H1 (cell line): ENCODE results near the gene FMN2. TPM values are rescaled to one million over a fixed set of nuclear protein-coding genes. Genes with fewer than 3 reads are reported as not detected.

Experiments used
- CTCF ChIA-PET: fragments of 300-600 bp; sonication (Branson Sonifier 250); formaldehyde crosslinking; loops from one replicate; lab custom pipeline; 2021; ENCODE audit not compliant: partially characterized antibody; lab: Charles Lee
- POLR2A ChIA-PET: fragments of 300-600 bp; sonication (Branson Sonifier 250); formaldehyde crosslinking; loops from one replicate; lab custom pipeline; 2021; ENCODE audit warnings: inconsistent platforms; ENCODE audit not compliant: partially characterized antibody; lab: Charles Lee
- DNase-seq, 2 experiments: peaks; one replicate each; pipeline versions ENCODE4 v3.0.0 to v3.0.0-alpha.2; 2010 to 2022; ENCODE audit warnings: low spot score in 2 of 2, low read depth in 1 of 2, mixed read lengths in 1 of 2
- FAIRE-seq: peaks from 2 replicates; lab custom pipeline; 2011; peaks lifted over from hg19 to GRCh38; lab: Jason Lieb, UNC
- H2AFZ ChIP-seq: 2 replicates; pipeline ENCODE4 v1.8.1; 2012; ENCODE audit warnings: low read length, inconsistent platforms
- H2AK5ac ChIP-seq: 2 replicates; pipeline ENCODE4 v1.6.1; 2013; ENCODE audit warnings: low read depth, low read length
- H2BK120ac ChIP-seq: replicated peaks from 2 replicates; pipeline ENCODE3; 2013; ENCODE audit warnings: low read depth, low read length, inconsistent platforms
- H2BK12ac ChIP-seq: 2 replicates; pipeline ENCODE4 v1.6.1; 2013; ENCODE audit warnings: low read depth, low read length
- H2BK15ac ChIP-seq: 2 replicates; pipeline ENCODE4 v1.6.1; 2013; ENCODE audit warnings: low read length
- H2BK20ac ChIP-seq: 2 replicates; pipeline ENCODE4 v1.6.1; 2013; ENCODE audit warnings: low read length
- H2BK5ac ChIP-seq: 2 replicates; pipeline ENCODE4 v1.6.1; 2013; ENCODE audit warnings: low read depth, low read length
- H3K14ac ChIP-seq: 2 replicates; pipeline ENCODE4 v1.6.1; 2013; ENCODE audit warnings: inconsistent platforms; ENCODE audit not compliant: insufficient read length
- H3K18ac ChIP-seq: 2 replicates; pipeline ENCODE4 v1.6.1; 2013; ENCODE audit warnings: low read length; ENCODE audit errors: extremely low read depth
- H3K23ac ChIP-seq: 2 replicates; pipeline ENCODE4 v1.6.1; 2013; ENCODE audit warnings: inconsistent platforms; ENCODE audit not compliant: insufficient read length
- H3K23me2 ChIP-seq: 2 replicates; pipeline ENCODE4 v1.6.1; 2013; ENCODE audit warnings: low read depth, low read length
- H3K27ac ChIP-seq: 2 replicates; pipeline ENCODE4 v1.6.1; 2011; ENCODE audit warnings: low read depth, low read length, inconsistent platforms
- H3K27me3 ChIP-seq, 4 experiments: replicated peaks in 1 of 4; 1 replicate in 1 of 4; 2 replicates in 3 of 4; pipeline versions ENCODE4 v1.6.1 to v1.8.1; 2011 to 2013; ENCODE audit warnings: low read length in 3 of 4, mild to moderate bottlenecking in 3 of 4, inconsistent platforms in 2 of 4, mixed read lengths in 2 of 4, moderate library complexity in 1 of 4; ENCODE audit not compliant: control insufficient read depth in 3 of 4, insufficient read depth in 3 of 4; ENCODE audit errors: extremely low read depth in 1 of 4
- H3K36me3 ChIP-seq, 4 experiments: 2 replicates each; pipeline versions ENCODE4 v1.6.1 to v1.8.1; 2011 to 2013; ENCODE audit warnings: mild to moderate bottlenecking in 4 of 4, low read length in 3 of 4, moderate library complexity in 2 of 4, control low read depth in 1 of 4, inconsistent platforms in 1 of 4; ENCODE audit not compliant: insufficient read depth in 4 of 4, control insufficient read depth in 2 of 4
- H3K4ac ChIP-seq: replicated peaks from 2 replicates; pipeline ENCODE3; 2013; ENCODE audit warnings: low read length, low read depth, mixed read lengths, inconsistent platforms; ENCODE audit not compliant: insufficient read length
- H3K4me1 ChIP-seq, 4 experiments: replicated peaks in 1 of 4; 1 replicate in 1 of 4; 2 replicates in 3 of 4; pipeline versions ENCODE4 v1.6.1 to v1.8.1; 2011 to 2013; ENCODE audit warnings: low read length in 3 of 4, inconsistent platforms in 2 of 4, mixed read lengths in 1 of 4; ENCODE audit not compliant: insufficient read depth in 4 of 4, control insufficient read depth in 3 of 4
- H3K4me2 ChIP-seq, 2 experiments: 2 replicates each; pipeline versions ENCODE4 v1.6.1 to v1.8.1; 2011 to 2013; ENCODE audit warnings: low read depth in 2 of 2, low read length in 2 of 2, control low read depth in 1 of 2, inconsistent platforms in 1 of 2, mild to moderate bottlenecking in 1 of 2; ENCODE audit not compliant: insufficient read depth in 1 of 2
- H3K4me3 ChIP-seq, 4 experiments: fragments of 200-600, 300-600 bp in 1 of 4; sonication (generic), shearing (Covaris generic), sonication (Bioruptor Twin) in 1 of 4; 2 replicates each; pipeline versions ENCODE4 v1.5.1 to v1.8.1; 2011 to 2016; ENCODE audit warnings: low read length in 4 of 4, low read depth in 3 of 4, control low read depth in 2 of 4, inconsistent platforms in 2 of 4, mild to moderate bottlenecking in 2 of 4, mixed read lengths in 1 of 4, moderate library complexity in 1 of 4; ENCODE audit not compliant: insufficient read depth in 2 of 4; ENCODE audit errors: extremely low read depth in 1 of 4
- H3K56ac ChIP-seq: replicated peaks from 2 replicates; pipeline ENCODE3; 2013; ENCODE audit warnings: low read depth, mild to moderate bottlenecking, mixed read lengths, low read length, inconsistent platforms; ENCODE audit not compliant: insufficient read length
- H3K79me1 ChIP-seq: 2 replicates; pipeline ENCODE4 v1.6.1; 2013; ENCODE audit warnings: low read depth, low read length, control low read depth
- H3K79me2 ChIP-seq, 2 experiments: 2 replicates each; pipeline versions ENCODE4 v1.6.1 to v1.8.1; 2012 to 2013; ENCODE audit warnings: low read length in 2 of 2, mild to moderate bottlenecking in 2 of 2, inconsistent platforms in 1 of 2; ENCODE audit not compliant: insufficient read depth in 2 of 2, control insufficient read depth in 1 of 2
- H3K9ac ChIP-seq, 4 experiments: replicated peaks in 1 of 4; 1 replicate in 1 of 4; 2 replicates in 3 of 4; pipeline versions ENCODE4 v1.6.1 to v1.8.1; 2011 to 2013; ENCODE audit warnings: low read depth in 3 of 4, low read length in 3 of 4, control low read depth in 2 of 4, mild to moderate bottlenecking in 2 of 4, moderate library complexity in 2 of 4, inconsistent platforms in 1 of 4; ENCODE audit errors: extremely low read depth in 1 of 4
- H3K9me3 ChIP-seq, 2 experiments: 2 replicates each; pipeline versions ENCODE4 v1.6.1 to v1.8.1; 2012 to 2013; ENCODE audit warnings: mild to moderate bottlenecking in 2 of 2, moderate library complexity in 2 of 2, control low read depth in 1 of 2, inconsistent platforms in 1 of 2, low read depth in 1 of 2, low read length in 1 of 2, mixed read lengths in 1 of 2; ENCODE audit not compliant: insufficient read depth in 2 of 2
- H4K20me1 ChIP-seq, 2 experiments: replicated peaks in 1 of 2; 2 replicates each; pipeline versions ENCODE3 to v1.8.1; 2011 to 2013; ENCODE audit warnings: inconsistent platforms in 2 of 2, low read length in 2 of 2, mild to moderate bottlenecking in 1 of 2; ENCODE audit not compliant: insufficient read depth in 2 of 2, control insufficient read depth in 1 of 2
- H4K5ac ChIP-seq: 2 replicates; pipeline ENCODE4 v1.6.1; 2013; ENCODE audit warnings: low read length, low read depth, mixed read lengths, inconsistent platforms; ENCODE audit not compliant: insufficient read length
- H4K8ac ChIP-seq: 2 replicates; pipeline ENCODE4 v1.8.0; 2013; ENCODE audit warnings: mild to moderate bottlenecking, moderate library complexity, low read length, inconsistent platforms; ENCODE audit not compliant: insufficient read depth; ENCODE audit errors: extremely low read depth
- H4K91ac ChIP-seq: replicated peaks from 2 replicates; pipeline ENCODE3; 2013; ENCODE audit warnings: low read length, mixed read lengths, inconsistent platforms; ENCODE audit not compliant: insufficient read length
- BCL11A ChIP-seq, 2 experiments: IDR thresholded peaks; one replicate each; pipeline ENCODE4 v1.6.1; 2011; ENCODE audit warnings: low read depth in 2 of 2, low read length in 2 of 2, mild to moderate bottlenecking in 2 of 2
- CBX5 ChIP-seq: fragments of 300-800, 300-1000 bp; sonication (generic); IDR thresholded peaks from 2 replicates; pipeline ENCODE4 v1.7.1; 2016; ENCODE audit warnings: antibody characterized with exemption, low read length, low read depth
- CEBPB ChIP-seq: IDR thresholded peaks from 2 replicates; pipeline ENCODE4 v1.6.1; 2012; ENCODE audit warnings: low read depth, low read length
- CHD2 ChIP-seq: IDR thresholded peaks from 2 replicates; pipeline ENCODE4 v1.6.1; 2012; ENCODE audit warnings: low read length, improper control_type of control experiment
- EGR1 ChIP-seq: IDR thresholded peaks from 2 replicates; pipeline ENCODE4 v1.6.1; 2011; ENCODE audit warnings: low read depth, low read length, borderline replicate concordance
- FOSL1 ChIP-seq: IDR thresholded peaks from 2 replicates; pipeline ENCODE4 v1.6.1; 2011; ENCODE audit warnings: mild to moderate bottlenecking, low read depth, low read length, moderate library complexity; ENCODE audit not compliant: insufficient read depth
- GTF2F1 ChIP-seq: IDR thresholded peaks from 2 replicates; pipeline ENCODE4 v1.6.1; 2012; ENCODE audit warnings: low read depth, low read length, improper control_type of control experiment, borderline replicate concordance
- JUN ChIP-seq: IDR thresholded peaks from 2 replicates; pipeline ENCODE4 v1.6.1; 2011; ENCODE audit warnings: low read depth, mild to moderate bottlenecking, improper control_type of control experiment, low read length
- KDM4A ChIP-seq: IDR thresholded peaks from one replicate; pipeline ENCODE4 v1.7.1; 2012; ENCODE audit warnings: low read depth, mild to moderate bottlenecking, moderate library complexity, low read length, inconsistent platforms; ENCODE audit not compliant: severe bottlenecking
- PHF8 ChIP-seq: fragments of 200-600 bp; sonication (generic); conservative IDR thresholded peaks from 2 replicates; pipeline ENCODE4 v1.7.1; 2012; ENCODE audit warnings: low read depth, mild to moderate bottlenecking, inconsistent platforms, low read length, moderate library complexity
- POLR2A ChIP-seq, 2 experiments: IDR thresholded peaks; 1 replicate in 1 of 2; 2 replicates in 1 of 2; pipeline ENCODE4 v1.6.1; 2011; ENCODE audit warnings: low read depth in 2 of 2, low read length in 2 of 2, mild to moderate bottlenecking in 2 of 2; ENCODE audit errors: control extremely low read depth in 1 of 2
- SAP30 ChIP-seq: fragments of 300-600 bp; sonication (generic); IDR thresholded peaks from 2 replicates; pipeline ENCODE4 v1.7.1; 2012; ENCODE audit warnings: low read length, moderate library complexity, mild to moderate bottlenecking, inconsistent platforms; ENCODE audit not compliant: insufficient read depth, insufficient replicate concordance
- SRF ChIP-seq: IDR thresholded peaks from 2 replicates; pipeline ENCODE4 v1.6.1; 2011; ENCODE audit warnings: mild to moderate bottlenecking, low read depth, low read length, moderate library complexity
- SUZ12 ChIP-seq: fragments of 200-600 bp; sonication (generic); IDR thresholded peaks from 2 replicates; pipeline ENCODE4 v1.6.1; 2012; ENCODE audit warnings: mild to moderate bottlenecking, inconsistent platforms, low read length, moderate library complexity, mixed read lengths
- TBP ChIP-seq: IDR thresholded peaks from 2 replicates; pipeline ENCODE4 v1.6.1; 2011; ENCODE audit warnings: low read depth, low read length, improper control_type of control experiment
- TEAD4 ChIP-seq: IDR thresholded peaks from 2 replicates; pipeline ENCODE4 v1.6.1; 2012; ENCODE audit warnings: low read depth, low read length, inconsistent platforms, mixed read lengths
- WGBS, 2 experiments: shearing (Covaris generic) in 1 of 2; methylation state at CpG; one replicate each; pipeline versions ENCODE4 v1.1.6 to v1.1.7; 2013 to 2015; ENCODE audit warnings: low lambda C conversion rate in 2 of 2, mixed read lengths in 2 of 2, inconsistent platforms in 1 of 2, low coverage in 1 of 2, missing lambda C conversion rate in 1 of 2; ENCODE audit not compliant: insufficient replicate concordance in 2 of 2, insufficient coverage in 1 of 2, insufficient read length in 1 of 2; ENCODE audit errors: extremely low coverage in 1 of 2, missing lambda C conversion rate in 1 of 2; 5-methylcytosine and 5-hydroxymethylcytosine counted together
- polyA plus RNA-seq, 7 experiments: library from polyadenylated mRNA; depleted of rRNA in 3 of 7; stranded (reverse) in 5 of 7; unstranded in 2 of 7; fragments of >200 nt in 5 of 7; fragments of 200-250 nt in 2 of 7; gene quantifications; 1 replicate in 5 of 7; 2 replicates in 1 of 7; 4 replicates in 1 of 7; pipeline versions ENCODE4 v1.2.1 to v1.2.3, GENCODE V29; 2011 to 2013; ENCODE audit warnings: missing spikeins in 2 of 7, mixed read lengths in 2 of 7
- total RNA-seq: library from RNA; stranded (reverse); fragmentation: NEBNext Ultra II Directional; extraction: Animal tissue kit (Norgen Biotek cat#: 25700); gene quantifications from 2 replicates; pipeline ENCODE4 v1.2.1, GENCODE V29; 2021

FMN2 gene
- total and polyA plus RNA-seq, 2 of the 8 experiments (the other 6 are each of a cell fraction or from before 2014, with no cell fraction given), result 0.83 to 2.0 TPM

- no peak overlapping the region for H3K18ac ChIP-seq
- no peak overlapping the region for H2AK5ac ChIP-seq
- no peak overlapping the region for H3K27ac ChIP-seq
- H4K20me1 ChIP-seq, result no peaks in the 10 kb centered on the region
- ChIA-PET CTCF (interaction anchor here (1.2 to 2.1 kb wide), 3 partner anchors 11 to 214 kb away, joined by 3 to 7 read pairs (median 4); no protein-coding TSS in a partner anchor), POLR2A (no interaction called here)
- H3K9ac ChIP-seq, result no peak overlapping the region
- H3K9me3 ChIP-seq, result no peaks in the 10 kb centered on the region
- no peak overlapping the region for H3K14ac ChIP-seq
- no peak overlapping the region for H3K23ac ChIP-seq
- H4K91ac ChIP-seq, result no peak overlapping the region
- no peak overlapping the region for H3K56ac ChIP-seq
- H2AFZ ChIP-seq, result no peak overlapping the region
- H3K27me3 ChIP-seq, result peaks cover 0 to 2% (median 0%) of the 10 kb centered on the region in 4 experiments; a peak in 1 of 7 replicates
- H2BK15ac ChIP-seq, result no peak overlapping the region
- no peak overlapping the region for H3K4ac ChIP-seq
- no peak overlapping the region for H2BK12ac ChIP-seq
- no peak overlapping the region for H2BK20ac ChIP-seq
- H3K79me1 ChIP-seq, result no peaks in the 10 kb centered on the region
- no peak overlapping the region for H2BK5ac ChIP-seq
- no peaks in the 10 kb centered on the region for H3K79me2 ChIP-seq
- no peak overlapping the region for H4K8ac ChIP-seq
- no peak overlapping the region for H2BK120ac ChIP-seq
- no peak overlapping the region for H4K5ac ChIP-seq
- no peaks in the 10 kb centered on the region for H3K23me2 ChIP-seq
- no peak for DNase-seq
- no peak overlapping the region for H3K4me3 ChIP-seq
- 55% methylated on average over 3 of the region's 3 CpGs; no CpG with 5 or more reads in 1 of the 2 experiments for WGBS, 2 experiments
- no peaks in the 10 kb centered on the region for H3K36me3 ChIP-seq
- H3K4me2 ChIP-seq, result no peak overlapping the region
- no peaks in the 10 kb centered on the region for H3K4me1 ChIP-seq
- FAIRE-seq, result no peak
- TF ChIP-seq TBP, result no peak
- no peak for TF ChIP-seq GTF2F1
- TF ChIP-seq BCL11A (IDR thresholded peaks at IDR 0.05; ENCODE audit: low read depth in 2 of 2, low read length in 2 of 2), result no peak
- TF ChIP-seq SAP30, result no peak
- TF ChIP-seq CHD2, result no peak
- no peak for TF ChIP-seq CEBPB
- TF ChIP-seq SRF, result no peak
- no peak for TF ChIP-seq PHF8
- no peak for TF ChIP-seq JUN
- no peak for TF ChIP-seq SUZ12
- TF ChIP-seq CBX5, result no peak
- TF ChIP-seq POLR2A (IDR thresholded peaks at IDR 0.05; ENCODE audit: control extremely low read depth in 1 of 2, low read depth in 2 of 2, low read length in 2 of 2), result no peak
- TF ChIP-seq KDM4A, result no peak
- no peak for TF ChIP-seq EGR1
- TF ChIP-seq TEAD4, result no peak
- no peak for TF ChIP-seq FOSL1
Measured at GRCh38 chr1:240332672-240333071, 241.0 kb downstream of the FMN2 start.
